Peyer's patch (tissue), 4 donors: ENCODE data around the gene RAD51B. TPM values are rescaled to one million over a fixed set of nuclear protein-coding genes. Genes with fewer than 3 reads are reported as not detected.
A peak's percentile ranks its signal among the peaks of the same experiment; 100 is the strongest.

Experiments
- DNase-seq, 3 donors: peaks; one replicate each; pipeline ENCODE4 v3.0.0-alpha.2; 2017 to 2019
- H3K27ac ChIP-seq, 4 donors: fragments of 200-600 bp; sonication (generic); one replicate each; pipeline ENCODE4 v1.5.1; 2016 to 2019
- H3K27me3 ChIP-seq, 2 donors: fragments of 200-600 bp; sonication (generic); one replicate each; pipeline ENCODE4 v1.5.1; 2019
- H3K36me3 ChIP-seq, 3 donors: fragments of 200-600 bp; sonication (generic); one replicate each; pipeline ENCODE4 v1.5.1; 2016 to 2019
- H3K4me1 ChIP-seq, 4 donors: fragments of 200-600 bp; sonication (generic); one replicate each; pipeline ENCODE4 v1.5.1; 2016 to 2019
- H3K4me3 ChIP-seq, 4 donors: fragments of 200-600 bp; sonication (generic); 1 replicate in 3 of 4; 2 replicates in 1 of 4; pipeline ENCODE4 v1.5.1; 2016 to 2019; ENCODE audit warnings: mild to moderate bottlenecking in 1 of 4
- H3K9me3 ChIP-seq, 4 donors: fragments of 200-600 bp; sonication (generic); one replicate each; pipeline ENCODE4 v1.5.1; 2016 to 2019; ENCODE audit warnings: mild to moderate bottlenecking in 1 of 4
- CTCF ChIP-seq, 6 experiments: fragments of 450-650 bp in 4 of 6; fragments of 200-600 bp in 2 of 6; sonication (generic) in 1 of 6; IDR thresholded peaks; one replicate each; pipeline ENCODE4 v1.5.1; 2017 to 2019; ENCODE audit warnings: antibody characterized with exemption in 6 of 6, mild to moderate bottlenecking in 3 of 6, moderate library complexity in 1 of 6
- POLR2A ChIP-seq, 2 donors: fragments of 450-650 bp; IDR thresholded peaks; one replicate each; pipeline ENCODE4 v1.5.1; 2017; ENCODE audit warnings: antibody characterized with exemption in 2 of 2, mild to moderate bottlenecking in 2 of 2, moderate library complexity in 2 of 2
- total RNA-seq, 4 donors: library from RNA; depleted of rRNA; stranded (reverse); fragments of >200 nt; gene quantifications; one replicate each; pipeline ENCODE4 v1.1.0, GENCODE V29; 2016

Gene RAD51B
- total RNA-seq, 4 donors from 2014 or later, result 12.6 to 103 (median 33.1) TPM

- H3K4me3 ChIP-seq, result peak overlapping the region; percentile 58 to 93 (median 74)
- H3K9me3 ChIP-seq, result no peaks in the 10 kb centered on the region
- peaks cover 0 to 4% (median 1%) of the 10 kb centered on the region in 4 donors for H3K4me1 ChIP-seq
- TF ChIP-seq CTCF (IDR thresholded peaks at IDR 0.05), result no peak
- peak in 1 of 2 donors; percentile 13 for TF ChIP-seq POLR2A (IDR thresholded peaks at IDR 0.05)
- no peaks in the 10 kb centered on the region for H3K27me3 ChIP-seq
- peak overlapping the region in 3 of 4 donors; percentile 74 to 79 (median 75) for H3K27ac ChIP-seq
- H3K36me3 ChIP-seq, result no peaks in the 10 kb centered on the region
- DNase-seq, result peak in 1 of 3 donors; percentile 69
Observed at GRCh38 chr14:67820428-67820971, 921 bp downstream of the RAD51B start.

GRCh38 chr14:67821121-67821520, 1.5 kb downstream of the RAD51B start:
- Histone ChIP-seq H3K4me3 (no peak overlapping the region), H3K9me3 (no peaks in the 10 kb centered on the region), H3K27ac (peak overlapping the region in 2 of 4 donors; percentile 40 to 75), H3K4me1 (peaks cover 0 to 3% (median 0%) of the 10 kb centered on the region in 4 donors), H3K36me3 (no peaks in the 10 kb centered on the region), H3K27me3 (no peaks in the 10 kb centered on the region)
- DNase-seq, result no peak
- TF ChIP-seq CTCF (IDR thresholded peaks at IDR 0.05) (no peak), POLR2A (IDR thresholded peaks at IDR 0.05) (no peak)

GRCh38 chr14:67831113-67831512, 11.5 kb downstream of the RAD51B start:
- Histone ChIP-seq H3K36me3 (peaks cover 0 to 4% (median 0%) of the 10 kb centered on the region in 3 donors), H3K9me3 (no peaks in the 10 kb centered on the region), H3K27me3 (no peaks in the 10 kb centered on the region), H3K4me3 (no peak overlapping the region), H3K4me1 (no peaks in the 10 kb centered on the region), H3K27ac (no peak overlapping the region)
- no peak for DNase-seq
- no peak for TF ChIP-seq POLR2A (IDR thresholded peaks at IDR 0.05)
- no peak for TF ChIP-seq CTCF (IDR thresholded peaks at IDR 0.05)

- Histone ChIP-seq H3K4me1 (no peaks in the 10 kb centered on the region), H3K9me3 (no peaks in the 10 kb centered on the region), H3K4me3 (no peak overlapping the region), H3K36me3 (no peaks in the 10 kb centered on the region), H3K27ac (no peak overlapping the region), H3K27me3 (no peaks in the 10 kb centered on the region)
- no peak for TF ChIP-seq CTCF (IDR thresholded peaks at IDR 0.05)
- TF ChIP-seq POLR2A (IDR thresholded peaks at IDR 0.05), result no peak
- DNase-seq, result no peak
Observed at GRCh38 chr14:67833403-67833802, 13.8 kb downstream of the RAD51B start.

GRCh38 chr14:67835596-67835995, 16.0 kb downstream of the RAD51B start:
- H3K27ac ChIP-seq, result no peak overlapping the region
- no peaks in the 10 kb centered on the region for H3K4me1 ChIP-seq
- DNase-seq, result no peak
- H3K4me3 ChIP-seq, result no peak overlapping the region
- no peaks in the 10 kb centered on the region for H3K9me3 ChIP-seq
- no peaks in the 10 kb centered on the region for H3K27me3 ChIP-seq
- no peaks in the 10 kb centered on the region for H3K36me3 ChIP-seq
- TF ChIP-seq POLR2A (IDR thresholded peaks at IDR 0.05), result no peak
- TF ChIP-seq CTCF (IDR thresholded peaks at IDR 0.05), result no peak
